ENCODE measurements around the gene CLPTM1L.

DNA sequence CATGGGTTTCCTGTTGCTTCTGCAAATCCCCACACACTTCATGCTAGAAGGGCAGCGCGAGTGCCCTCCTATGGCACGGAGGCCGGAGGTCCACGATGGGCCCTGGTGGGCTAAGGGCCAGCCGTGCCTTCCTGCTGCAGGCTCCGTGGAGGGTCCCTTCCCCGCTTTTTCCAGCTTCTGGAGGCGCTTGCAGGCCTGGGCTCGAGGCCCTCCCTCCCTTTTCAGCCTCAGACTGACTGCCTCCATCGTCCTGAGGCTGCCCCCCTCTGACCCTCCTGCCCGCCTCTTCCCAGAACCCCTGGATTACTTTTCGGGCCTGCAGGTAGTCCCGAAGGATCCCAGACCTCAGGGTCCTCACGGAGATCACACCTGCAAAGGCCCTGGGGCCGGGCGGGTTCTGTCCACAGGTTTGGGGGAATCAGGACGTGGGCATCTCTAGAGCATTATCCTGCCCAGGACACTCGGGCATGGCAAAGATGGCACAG is 46.8 kb downstream of the CLPTM1L start:
- TF ChIP-seq RCOR1 (IDR thresholded peaks at IDR 0.05; ENCODE audit: low read depth, low read length) = no peak
- TF ChIP-seq, protein P1, sequence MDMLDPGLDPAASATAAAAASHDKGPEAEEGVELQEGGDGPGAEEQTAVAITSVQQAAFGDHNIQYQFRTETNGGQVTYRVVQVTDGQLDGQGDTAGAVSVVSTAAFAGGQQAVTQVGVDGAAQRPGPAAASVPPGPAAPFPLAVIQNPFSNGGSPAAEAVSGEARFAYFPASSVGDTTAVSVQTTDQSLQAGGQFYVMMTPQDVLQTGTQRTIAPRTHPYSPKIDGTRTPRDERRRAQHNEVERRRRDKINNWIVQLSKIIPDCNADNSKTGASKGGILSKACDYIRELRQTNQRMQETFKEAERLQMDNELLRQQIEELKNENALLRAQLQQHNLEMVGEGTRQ (IDR thresholded peaks at IDR 0.05) = no peak
